Measurements from ENCODE around the gene PRPSAP2. TPM values are rescaled to one million over a fixed set of nuclear protein-coding genes. Genes with fewer than 3 reads are reported as not detected.
"Not testable (repeated sequence)": the region's sequence is repeated elsewhere in the genome, so short reads cannot be mapped to it uniquely, and the experiment has no call there.

PRPSAP2 gene
- total and polyA plus RNA-seq, 2 donors from 2014 or later = 30.6 to 32.0 TPM

DNA sequence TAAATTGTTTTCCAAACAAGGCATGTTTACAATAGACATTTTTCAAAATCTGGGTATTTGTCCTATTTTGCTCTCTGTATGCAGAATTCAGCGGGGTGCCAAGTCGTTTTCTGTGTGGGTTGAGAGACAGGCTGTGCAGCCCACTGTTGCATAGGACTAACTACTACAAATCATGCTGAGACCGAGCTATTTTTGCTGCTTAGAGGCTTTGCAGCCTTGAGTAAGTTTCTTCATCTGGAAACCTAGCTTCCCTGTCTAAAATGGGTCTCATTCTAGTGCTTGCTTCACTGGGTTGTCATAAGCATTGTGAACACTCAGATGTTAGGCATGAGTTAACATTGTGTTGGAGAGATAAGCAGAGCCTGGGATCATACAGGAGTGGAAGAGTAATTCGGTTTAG lies 1.3 kb downstream of the PRPSAP2 start:
- H3K9ac ChIP-seq (ENCODE audit: low read length in 3 of 3) = peak overlapping the region in 1 of 3 donors; percentile 83
- DNase-seq = peak in 2 of 5 donors; percentile 29 to 36
- H3K27ac ChIP-seq (ENCODE audit: low read depth in 2 of 2, low read length in 2 of 2) = no peak overlapping the region
- TF ChIP-seq, protein P1, sequence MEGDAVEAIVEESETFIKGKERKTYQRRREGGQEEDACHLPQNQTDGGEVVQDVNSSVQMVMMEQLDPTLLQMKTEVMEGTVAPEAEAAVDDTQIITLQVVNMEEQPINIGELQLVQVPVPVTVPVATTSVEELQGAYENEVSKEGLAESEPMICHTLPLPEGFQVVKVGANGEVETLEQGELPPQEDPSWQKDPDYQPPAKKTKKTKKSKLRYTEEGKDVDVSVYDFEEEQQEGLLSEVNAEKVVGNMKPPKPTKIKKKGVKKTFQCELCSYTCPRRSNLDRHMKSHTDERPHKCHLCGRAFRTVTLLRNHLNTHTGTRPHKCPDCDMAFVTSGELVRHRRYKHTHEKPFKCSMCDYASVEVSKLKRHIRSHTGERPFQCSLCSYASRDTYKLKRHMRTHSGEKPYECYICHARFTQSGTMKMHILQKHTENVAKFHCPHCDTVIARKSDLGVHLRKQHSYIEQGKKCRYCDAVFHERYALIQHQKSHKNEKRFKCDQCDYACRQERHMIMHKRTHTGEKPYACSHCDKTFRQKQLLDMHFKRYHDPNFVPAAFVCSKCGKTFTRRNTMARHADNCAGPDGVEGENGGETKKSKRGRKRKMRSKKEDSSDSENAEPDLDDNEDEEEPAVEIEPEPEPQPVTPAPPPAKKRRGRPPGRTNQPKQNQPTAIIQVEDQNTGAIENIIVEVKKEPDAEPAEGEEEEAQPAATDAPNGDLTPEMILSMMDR (IDR thresholded peaks at IDR 0.05; ENCODE audit: borderline replicate concordance, extremely low read depth, insufficient read depth) = no peak
- no peaks in the 10 kb centered on the region for H3K36me3 ChIP-seq (ENCODE audit: control insufficient read depth in 2 of 3, insufficient read depth in 3 of 3, low read length in 3 of 3)
- intact Hi-C loops (cut with DNase I) = no loop called here
- no peak for FAIRE-seq
- no peaks in the 10 kb centered on the region for H3K9me3 ChIP-seq (ENCODE audit: control insufficient read depth in 2 of 3, insufficient read depth in 1 of 3, low read length in 3 of 3)
- H3K4me1 ChIP-seq (ENCODE audit: control insufficient read depth in 2 of 3, insufficient read depth in 2 of 3, low read depth in 1 of 3, low read length in 3 of 3) = peaks cover 0 to 6% (median 0%) of the 10 kb centered on the region in 3 donors
- peak overlapping the region; percentile 64 to 85 (median 81) for H3K4me3 ChIP-seq (ENCODE audit: low read length in 3 of 3)
- no peaks in the 10 kb centered on the region for H3K27me3 ChIP-seq (ENCODE audit: control insufficient read depth, insufficient read depth, low read length)

DNA sequence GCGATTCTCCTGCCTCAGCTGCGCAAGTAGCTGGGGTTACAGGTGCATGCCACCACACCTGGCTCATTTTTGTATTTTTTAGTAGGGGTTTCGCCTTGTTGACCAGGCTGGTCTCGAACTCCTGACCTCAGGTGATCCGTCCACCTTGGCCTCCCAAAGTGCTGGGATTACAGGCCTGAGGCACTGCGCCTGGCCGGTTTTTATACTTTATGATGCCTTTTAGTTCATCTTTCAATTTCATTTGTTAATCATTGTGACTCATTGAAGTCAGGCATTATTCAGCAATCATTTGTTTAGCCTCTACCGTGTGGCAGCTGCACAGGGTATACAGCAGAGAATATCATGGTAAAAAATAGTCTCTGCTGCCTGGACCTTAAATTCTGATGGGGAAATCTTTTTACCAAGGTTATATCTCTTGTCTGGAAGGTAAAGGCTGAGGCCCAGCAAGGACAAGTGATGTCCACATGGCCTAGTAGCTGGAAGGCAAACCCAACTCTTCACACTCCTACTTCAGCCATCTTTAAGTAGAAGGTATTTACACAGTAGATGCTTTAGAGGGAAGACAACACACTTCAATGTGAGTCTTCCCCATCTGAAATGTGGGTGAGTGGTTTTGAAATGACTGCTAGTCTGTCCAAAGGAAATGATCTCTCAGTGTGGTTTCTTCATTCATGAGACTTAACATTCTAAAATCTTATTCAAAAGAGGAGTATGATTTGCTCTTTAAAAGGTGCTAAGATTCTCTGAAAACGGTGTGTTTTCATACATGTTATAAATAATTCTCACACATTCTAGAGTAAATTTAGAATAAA lies 2.4 kb downstream of the PRPSAP2 start:
- no peaks in the 10 kb centered on the region for H3K36me3 ChIP-seq (ENCODE audit: control insufficient read depth in 2 of 3, insufficient read depth in 3 of 3, low read length in 3 of 3)
- intact Hi-C loops (cut with DNase I) = no loop called here
- TF ChIP-seq, protein P1 (IDR thresholded peaks at IDR 0.05; ENCODE audit: borderline replicate concordance, extremely low read depth, insufficient read depth) = no peak
- DNase-seq (no peak), FAIRE-seq (no peak)
- no peak overlapping the region for H3K9ac ChIP-seq (ENCODE audit: low read length in 3 of 3)
- H3K4me1 ChIP-seq (ENCODE audit: control insufficient read depth in 2 of 3, insufficient read depth in 2 of 3, low read depth in 1 of 3, low read length in 3 of 3) = peaks cover 0 to 6% (median 0%) of the 10 kb centered on the region in 3 donors
- no peaks in the 10 kb centered on the region for H3K27me3 ChIP-seq (ENCODE audit: control insufficient read depth, insufficient read depth, low read length)
- H3K27ac ChIP-seq (ENCODE audit: low read depth in 2 of 2, low read length in 2 of 2) = no peak overlapping the region
- H3K4me3 ChIP-seq (ENCODE audit: low read length in 3 of 3) = no peak overlapping the region
- no peaks in the 10 kb centered on the region for H3K9me3 ChIP-seq (ENCODE audit: control insufficient read depth in 2 of 3, insufficient read depth in 1 of 3, low read length in 3 of 3)

DNA sequence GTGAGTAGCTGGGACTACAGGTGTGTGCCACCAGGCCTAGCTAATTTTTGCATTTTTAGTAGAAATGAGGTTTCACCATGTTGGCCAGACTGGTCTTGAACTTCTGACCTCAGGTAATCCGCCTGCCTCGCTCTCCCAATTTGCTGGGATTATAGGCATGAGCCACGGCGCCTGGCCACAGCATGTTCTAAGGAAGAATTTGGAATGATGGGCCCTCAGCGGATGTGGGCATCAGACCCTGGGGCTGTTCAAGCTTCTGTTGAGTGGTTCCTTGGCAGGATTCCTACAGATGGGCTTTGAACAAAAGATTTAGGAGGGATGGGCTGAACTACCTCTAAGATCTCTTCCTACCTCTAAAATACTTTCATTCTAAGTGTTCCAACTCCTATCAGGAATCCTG lies 4.1 kb downstream of the PRPSAP2 start:
- intact Hi-C loops (cut with DNase I) = no loop called here
- no peak for DNase-seq
- no peak for FAIRE-seq

DNA sequence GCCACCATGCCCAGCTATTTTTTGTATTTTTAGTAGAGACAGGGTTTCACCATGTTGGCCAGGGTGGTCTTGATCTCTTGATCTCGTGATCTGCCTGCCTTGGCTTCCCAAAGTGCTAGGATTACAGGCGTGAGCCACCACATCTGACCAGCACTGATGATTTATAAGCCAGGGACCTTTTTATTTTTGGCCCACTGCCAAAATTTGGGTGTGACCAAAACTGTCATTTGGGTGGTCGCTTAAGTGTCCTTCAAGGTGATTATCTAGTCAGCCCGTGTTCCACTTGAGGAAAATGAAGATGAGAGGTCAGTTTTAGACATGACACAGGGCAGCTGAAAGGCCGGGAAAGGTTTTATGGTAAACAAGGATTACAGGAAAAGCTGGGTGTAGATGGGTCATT lies 7.1 kb downstream of the PRPSAP2 start:
- H3K27ac ChIP-seq (ENCODE audit: low read depth in 2 of 2, low read length in 2 of 2); H3K36me3 ChIP-seq (ENCODE audit: control insufficient read depth in 2 of 3, insufficient read depth in 3 of 3, low read length in 3 of 3); H3K9ac ChIP-seq (ENCODE audit: low read length in 3 of 3); H3K27me3 ChIP-seq (ENCODE audit: control insufficient read depth, insufficient read depth, low read length); DNase-seq; H3K9me3 ChIP-seq (ENCODE audit: control insufficient read depth in 2 of 3, insufficient read depth in 1 of 3, low read length in 3 of 3); intact Hi-C loops (cut with DNase I); H3K4me1 ChIP-seq (ENCODE audit: control insufficient read depth in 2 of 3, insufficient read depth in 2 of 3, low read depth in 1 of 3, low read length in 3 of 3); FAIRE-seq; H3K4me3 ChIP-seq (ENCODE audit: low read length in 3 of 3): not testable (repeated sequence)

More for the DNA sequence above, 4.1 kb downstream of the PRPSAP2 start:
- no peak overlapping the region for H3K4me3 ChIP-seq (ENCODE audit: low read length in 3 of 3)
- H3K27ac ChIP-seq (ENCODE audit: low read depth in 2 of 2, low read length in 2 of 2) = no peak overlapping the region
- H3K27me3 ChIP-seq (ENCODE audit: control insufficient read depth, insufficient read depth, low read length) = no peaks in the 10 kb centered on the region
- no peaks in the 10 kb centered on the region for H3K9me3 ChIP-seq (ENCODE audit: control insufficient read depth in 2 of 3, insufficient read depth in 1 of 3, low read length in 3 of 3)
- TF ChIP-seq, protein P1 (IDR thresholded peaks at IDR 0.05; ENCODE audit: borderline replicate concordance, extremely low read depth, insufficient read depth) = no peak
- no peaks in the 10 kb centered on the region for H3K4me1 ChIP-seq (ENCODE audit: control insufficient read depth in 2 of 3, insufficient read depth in 2 of 3, low read depth in 1 of 3, low read length in 3 of 3)
- H3K36me3 ChIP-seq (ENCODE audit: control insufficient read depth in 2 of 3, insufficient read depth in 3 of 3, low read length in 3 of 3) = peaks cover 0 to 4% (median 0%) of the 10 kb centered on the region in 3 donors
- H3K9ac ChIP-seq (ENCODE audit: low read length in 3 of 3) = no peak overlapping the region
